DOHH2 (cell line): ENCODE data around the gene WWOX.

Experiments
- H3F3A ChIP-seq: fragments of 200-600 bp; sonication (generic), shearing (Covaris generic); 2 replicates; pipeline ENCODE4 v1.6.0; 2016; ENCODE audit warnings: antibody characterized with exemption, mild to moderate bottlenecking; ENCODE audit not compliant: control insufficient read depth, insufficient read depth
- H3K27ac ChIP-seq: fragments of 200-600 bp; sonication (generic); 2 replicates; pipeline ENCODE4 v1.5.1; 2014; ENCODE audit warnings: low read depth, mild to moderate bottlenecking, low read length, moderate library complexity
- H3K27me3 ChIP-seq: fragments of 200-600 bp; sonication (generic); 2 replicates; pipeline ENCODE4 v1.6.1; 2014; ENCODE audit warnings: mild to moderate bottlenecking, low read length, mixed read lengths; ENCODE audit not compliant: control insufficient read depth
- H3K36me3 ChIP-seq: fragments of 200-600 bp; sonication (generic); 2 replicates; pipeline ENCODE4 v1.6.1; 2014; ENCODE audit warnings: mild to moderate bottlenecking, low read length, moderate library complexity, mixed read lengths; ENCODE audit not compliant: control insufficient read depth
- H3K4me1 ChIP-seq: fragments of 200-600 bp; sonication (generic); 2 replicates; pipeline ENCODE4 v1.6.1; 2014; ENCODE audit warnings: mild to moderate bottlenecking, low read length, mixed read lengths; ENCODE audit not compliant: control insufficient read depth
- H3K4me2 ChIP-seq: fragments of 200-600 bp; sonication (generic); 2 replicates; pipeline ENCODE4 v1.6.0; 2014; ENCODE audit warnings: mild to moderate bottlenecking, low read length, moderate library complexity
- H3K4me3 ChIP-seq: fragments of 200-600 bp; sonication (generic); 2 replicates; pipeline ENCODE4 v1.5.1; 2014; ENCODE audit warnings: mild to moderate bottlenecking, low read length, mixed read lengths
- H3K79me2 ChIP-seq: fragments of 200-600 bp; sonication (generic); 2 replicates; pipeline ENCODE4 v1.6.1; 2014; ENCODE audit warnings: mild to moderate bottlenecking, low read length, mixed read lengths; ENCODE audit not compliant: control insufficient read depth
- H3K9me2 ChIP-seq: fragments of 200-600 bp; sonication (generic); replicated peaks from 2 replicates; pipeline ENCODE4 v1.6.1; 2014; ENCODE audit warnings: mild to moderate bottlenecking, low read length, mixed read lengths; ENCODE audit not compliant: control insufficient read depth
- H3K9me3 ChIP-seq: fragments of 200-600 bp; sonication (generic); 2 replicates; pipeline ENCODE4 v1.6.1; 2014; ENCODE audit warnings: antibody characterized with exemption, low read length, mixed read lengths; ENCODE audit not compliant: control insufficient read depth, insufficient read depth
- H4K20me1 ChIP-seq: fragments of 200-600 bp; sonication (generic); 2 replicates; pipeline ENCODE4 v1.6.0; 2014; ENCODE audit warnings: low read depth, mild to moderate bottlenecking, antibody characterized with exemption, low read length, moderate library complexity; ENCODE audit not compliant: control insufficient read depth, insufficient read depth
- CTCF ChIP-seq: fragments of 200-600 bp; sonication (generic); IDR thresholded peaks from one replicate; pipeline ENCODE4 v1.5.1; 2014; ENCODE audit warnings: antibody characterized with exemption, mild to moderate bottlenecking, low read depth, low read length; ENCODE audit not compliant: poor library complexity, severe bottlenecking
- EZH2phosphoT487 ChIP-seq: fragments of 200-600 bp; sonication (generic); IDR thresholded peaks from 2 replicates; pipeline ENCODE4 v1.6.1; 2017; ENCODE audit warnings: borderline replicate concordance, mild to moderate bottlenecking, antibody characterized with exemption, low read length, moderate library complexity, mixed read lengths

Gene WWOX

GRCh38 chr16:78729687-78730086 is 630.2 kb downstream of the WWOX start:
- Histone ChIP-seq H3K4me1 (0 out of 2 replicates have a peak, but pooled peaks cover 3% of the 10 kb centered on the region), H4K20me1 (no peaks in the 10 kb centered on the region), H3K36me3 (no peaks in the 10 kb centered on the region), H3K4me3 (no peak overlapping the region), H3K27me3 (no peaks in the 10 kb centered on the region), H3K9me3 (no peaks in the 10 kb centered on the region), H3K9me2 (no peaks in the 10 kb centered on the region), H3F3A (no peaks in the 10 kb centered on the region), H3K79me2 (no peaks in the 10 kb centered on the region), H3K27ac (no peak overlapping the region), H3K4me2 (no peak overlapping the region)
- TF ChIP-seq CTCF (no peak), EZH2phosphoT487 (no peak)

GRCh38 chr16:78731785-78732184 is 632.3 kb downstream of the WWOX start:
- TF ChIP-seq CTCF (no peak), EZH2phosphoT487 (no peak)
- Histone ChIP-seq H3K9me2 (no peaks in the 10 kb centered on the region), H3F3A (no peaks in the 10 kb centered on the region), H4K20me1 (no peaks in the 10 kb centered on the region), H3K79me2 (no peaks in the 10 kb centered on the region), H3K36me3 (no peaks in the 10 kb centered on the region), H3K27ac (no peak overlapping the region), H3K4me1 (0 out of 2 replicates have a peak, but pooled peaks cover 3% of the 10 kb centered on the region), H3K9me3 (no peaks in the 10 kb centered on the region), H3K4me3 (no peak overlapping the region), H3K27me3 (no peaks in the 10 kb centered on the region), H3K4me2 (no peak overlapping the region)

GRCh38 chr16:78732696-78733095 is 633.2 kb downstream of the WWOX start:
- no peaks in the 10 kb centered on the region for H4K20me1 ChIP-seq
- H3K4me1 ChIP-seq: 0 out of 2 replicates have a peak, but pooled peaks cover 3% of the 10 kb centered on the region
- H3K36me3 ChIP-seq: no peaks in the 10 kb centered on the region
- no peaks in the 10 kb centered on the region for H3K27me3 ChIP-seq
- no peaks in the 10 kb centered on the region for H3K79me2 ChIP-seq
- H3K27ac ChIP-seq: no peak overlapping the region
- no peaks in the 10 kb centered on the region for H3K9me2 ChIP-seq
- H3F3A ChIP-seq: no peaks in the 10 kb centered on the region
- H3K4me3 ChIP-seq: no peak overlapping the region
- H3K4me2 ChIP-seq: no peak overlapping the region
- TF ChIP-seq CTCF (no peak), EZH2phosphoT487 (no peak)
- H3K9me3 ChIP-seq: no peaks in the 10 kb centered on the region
